Middle frontal gyrus (tissue), 1 donor: ENCODE measurements around the gene MTA1.

ENCODE experiments used
- DNase-seq: peaks from one replicate; pipeline ENCODE4 v3.0.0-alpha.2; 2015; ENCODE audit warnings: low spot score; ENCODE audit errors: extremely low spot score

MTA1 gene

DNA sequence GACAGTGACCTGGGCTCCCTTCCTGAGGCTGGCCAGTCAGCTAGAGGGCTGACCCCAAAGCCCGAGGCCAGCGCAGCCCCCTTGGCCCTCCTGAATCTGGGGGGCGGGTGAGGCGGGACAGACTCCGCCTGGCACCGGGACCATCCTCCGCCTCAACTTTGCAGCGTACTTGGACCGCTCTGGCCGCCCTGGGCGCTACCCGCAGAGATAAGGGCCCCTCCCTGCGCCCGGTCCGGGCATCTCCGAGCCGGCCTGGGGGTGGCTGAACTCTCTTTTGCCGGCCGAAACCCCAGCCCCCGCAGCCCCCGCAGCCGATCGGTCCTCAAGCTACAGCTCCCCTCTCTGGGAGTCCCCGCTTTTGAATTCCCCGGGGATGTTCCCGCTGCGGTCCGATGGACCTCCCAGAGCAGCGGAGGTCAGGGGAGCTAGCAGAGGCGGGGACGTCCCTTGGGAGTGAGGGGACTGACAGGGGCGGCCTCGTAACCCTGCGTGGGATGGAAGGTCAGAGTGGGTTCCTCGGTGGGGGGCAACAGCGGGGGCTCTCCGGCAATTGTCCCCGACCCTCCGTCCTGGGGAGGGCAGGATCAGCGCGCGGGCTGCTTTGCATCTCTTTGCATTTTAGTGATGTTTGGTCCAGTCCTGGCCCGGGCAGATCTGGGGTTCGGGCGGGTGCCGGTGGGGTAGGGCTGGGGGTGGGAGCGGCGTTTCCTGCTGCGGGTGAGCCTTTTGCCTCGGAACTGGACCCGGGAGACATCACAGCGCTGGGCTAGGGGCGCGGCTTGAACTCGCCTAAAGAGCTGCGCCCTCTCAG lies 66.7 kb downstream of the MTA1 start, which contains the start of gene CRIP1:
CRIP1 (plus strand) TSS at position 724 of the 811 bp plus-strand sequence. CDS start 374 bp downstream, outside the sequence.
- DNase-seq = no peak

DNA sequence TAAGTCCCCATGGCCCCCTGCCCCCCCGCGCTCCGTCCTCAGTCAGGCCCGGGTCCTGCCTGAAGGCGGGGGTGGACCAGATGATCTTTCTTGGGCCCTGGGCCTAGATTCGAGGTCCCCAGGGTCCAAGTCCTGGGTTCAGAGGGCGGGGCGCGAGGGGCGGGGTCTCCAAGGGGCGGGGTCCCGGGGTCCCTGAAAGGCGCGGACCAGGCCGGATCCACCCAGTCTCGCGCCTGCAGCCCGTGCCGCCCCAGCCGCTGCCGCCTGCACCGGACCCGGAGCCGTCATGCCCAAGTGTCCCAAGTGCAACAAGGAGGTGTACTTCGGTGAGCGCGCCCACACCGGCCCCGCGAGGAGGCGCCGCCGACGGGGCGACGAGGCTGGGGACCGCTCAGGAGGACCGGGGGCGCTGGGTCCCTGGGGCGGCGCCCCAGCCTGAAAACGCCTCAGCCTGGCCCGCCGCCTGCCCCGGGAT lies 67.4 kb downstream of the MTA1 start:
- no peak for DNase-seq

DNA sequence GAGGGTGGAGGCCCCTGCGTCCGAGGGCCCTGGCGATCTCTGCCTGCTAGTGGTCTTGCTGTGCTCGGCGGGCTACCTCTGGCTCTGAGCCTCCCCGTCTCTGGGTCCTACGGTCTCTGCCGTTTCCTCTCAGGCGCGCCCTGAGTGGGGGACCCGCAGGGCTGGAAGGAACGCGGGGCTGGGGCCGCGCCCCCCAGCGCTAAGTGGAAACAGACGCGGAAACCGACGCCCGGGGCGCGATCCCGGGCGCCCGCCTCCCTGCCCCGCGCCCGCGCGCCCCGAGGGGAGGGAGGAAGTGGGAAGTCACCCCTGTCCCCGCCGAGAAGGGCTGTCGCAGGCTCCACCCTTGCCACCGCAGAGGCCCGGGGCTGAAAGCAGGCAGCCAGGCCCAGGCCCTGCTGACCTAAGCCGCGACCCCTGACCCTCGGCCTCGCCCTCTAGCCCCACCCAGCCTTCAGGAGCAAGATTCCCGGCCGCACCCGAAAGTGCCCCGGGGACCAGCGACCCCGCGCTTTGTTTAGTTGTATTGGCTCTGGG lies 67.9 kb downstream of the MTA1 start:
- no peak for DNase-seq

DNA sequence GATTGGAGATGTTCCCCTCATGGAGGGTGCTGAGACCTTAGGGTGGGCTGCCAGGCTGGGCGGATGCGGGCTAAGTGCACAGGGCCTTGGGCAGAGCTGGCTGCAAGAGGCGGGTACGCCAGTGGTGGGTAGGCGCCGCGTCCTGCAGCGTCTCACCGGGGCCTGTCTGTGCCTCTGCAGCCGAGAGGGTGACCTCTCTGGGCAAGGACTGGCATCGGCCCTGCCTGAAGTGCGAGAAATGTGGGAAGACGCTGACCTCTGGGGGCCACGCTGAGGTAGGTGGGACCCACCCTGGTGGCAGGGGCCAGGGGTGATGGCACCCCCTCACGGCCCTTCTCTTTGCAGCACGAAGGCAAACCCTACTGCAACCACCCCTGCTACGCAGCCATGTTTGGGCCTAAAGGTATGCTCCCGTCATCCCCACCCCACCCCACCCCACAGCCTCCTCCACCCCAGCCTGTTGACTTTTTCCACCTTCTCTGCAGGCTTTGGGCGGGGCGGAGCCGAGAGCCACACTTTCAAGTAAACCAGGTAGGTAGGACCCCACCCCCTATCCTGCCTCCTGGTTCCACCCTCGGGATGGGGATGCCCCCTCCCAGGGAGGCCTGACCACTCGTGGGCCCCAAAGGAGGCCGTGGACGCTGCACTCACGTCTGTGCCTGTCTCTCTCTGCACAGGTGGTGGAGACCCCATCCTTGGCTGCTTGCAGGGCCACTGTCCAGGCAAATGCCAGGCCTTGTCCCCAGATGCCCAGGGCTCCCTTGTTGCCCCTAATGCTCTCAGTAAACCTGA lies 68.6 kb downstream of the MTA1 start:
- no peak for DNase-seq

DNA sequence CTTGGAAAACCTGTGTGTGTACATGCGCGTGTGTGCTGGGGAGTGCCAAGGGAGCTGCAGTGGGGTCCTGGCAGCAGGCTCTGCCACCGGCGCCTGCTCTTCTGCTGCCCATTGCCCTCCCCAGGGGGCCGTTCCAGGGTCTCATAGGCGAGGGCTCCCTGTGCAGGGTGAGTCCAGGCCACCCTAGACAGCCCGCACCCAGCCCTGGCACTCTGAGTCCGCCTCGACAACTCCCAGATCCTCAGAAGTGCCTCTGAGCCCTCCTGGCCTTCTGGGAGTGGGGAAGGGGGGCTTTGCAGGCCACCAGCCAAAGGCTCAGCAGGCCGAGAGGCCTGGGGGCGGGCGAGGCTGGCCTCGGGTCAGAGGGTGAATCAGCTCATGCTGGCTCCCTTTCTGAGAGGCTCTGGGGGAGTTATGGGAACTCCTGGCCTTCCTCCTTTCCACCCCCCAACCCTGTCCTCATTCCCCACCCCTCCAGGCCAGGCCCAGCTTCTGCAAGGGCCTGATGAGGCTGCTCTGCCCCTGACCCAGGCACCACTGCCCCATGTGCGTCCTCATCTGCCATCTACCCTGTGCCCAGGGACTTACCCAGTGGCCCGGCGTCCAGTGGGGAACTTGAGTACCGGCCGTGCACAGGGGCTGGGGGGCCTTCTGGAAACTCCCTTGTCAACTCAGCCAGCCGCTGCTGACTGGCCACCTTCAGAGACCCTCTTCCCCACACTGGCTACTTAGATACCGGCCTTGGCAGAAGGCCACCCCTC lies 69.3 kb downstream of the MTA1 start:
- DNase-seq = no peak

DNA sequence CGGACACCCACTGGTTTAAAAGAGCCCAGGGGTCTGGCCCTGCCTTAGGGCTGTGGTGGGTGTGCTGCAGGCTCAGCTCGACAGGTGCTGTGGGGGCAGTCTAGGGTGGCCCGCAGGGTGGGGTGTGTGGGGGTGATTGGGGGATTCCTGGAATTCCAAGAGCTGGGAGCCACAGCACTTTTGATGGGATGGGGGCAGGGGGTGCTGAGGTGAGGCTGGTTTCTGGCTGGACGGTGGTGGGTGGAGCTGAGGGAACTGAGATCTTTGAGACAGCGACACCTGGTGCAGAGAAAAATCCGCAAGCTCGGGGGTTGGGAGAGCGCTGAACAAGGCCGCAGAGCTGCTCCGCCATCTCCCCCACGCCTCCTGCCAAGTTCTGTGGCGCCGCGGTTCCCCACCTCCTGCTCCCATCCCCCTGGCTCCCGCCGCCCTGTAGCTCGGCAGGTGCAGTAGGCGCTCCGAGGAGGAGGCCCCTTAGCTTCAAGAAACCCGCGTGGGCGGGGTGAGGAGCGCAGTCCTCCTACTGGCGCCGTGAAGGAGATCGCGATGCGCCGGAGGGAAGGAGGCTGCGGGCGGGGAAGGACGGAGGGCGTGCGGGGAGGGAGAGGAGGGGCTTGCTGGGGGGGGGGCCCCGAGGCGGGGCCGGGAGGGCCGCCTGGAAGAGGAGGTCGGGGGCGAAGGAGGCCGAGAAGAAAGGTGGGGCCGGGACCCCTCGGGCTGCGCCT lies 70.1 kb downstream of the MTA1 start:
- peak; percentile 64 for DNase-seq

DNA sequence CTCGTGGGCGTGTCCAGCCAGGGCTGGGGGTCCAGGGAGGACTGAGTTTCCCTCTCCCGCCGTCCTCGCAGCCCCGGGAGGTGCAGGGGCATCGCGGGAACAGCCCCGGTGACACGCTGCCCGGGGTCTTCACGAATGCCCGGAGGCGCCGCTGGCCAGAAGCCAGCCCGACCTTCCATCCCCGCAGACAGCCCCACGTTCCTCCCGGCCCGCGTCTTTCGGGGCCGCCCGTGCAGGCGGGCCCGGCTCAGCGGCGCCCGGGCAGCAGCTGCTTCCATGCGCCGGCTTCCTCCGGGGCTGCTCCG lies 70.6 kb downstream of the MTA1 start:
- DNase-seq = no peak

DNA sequence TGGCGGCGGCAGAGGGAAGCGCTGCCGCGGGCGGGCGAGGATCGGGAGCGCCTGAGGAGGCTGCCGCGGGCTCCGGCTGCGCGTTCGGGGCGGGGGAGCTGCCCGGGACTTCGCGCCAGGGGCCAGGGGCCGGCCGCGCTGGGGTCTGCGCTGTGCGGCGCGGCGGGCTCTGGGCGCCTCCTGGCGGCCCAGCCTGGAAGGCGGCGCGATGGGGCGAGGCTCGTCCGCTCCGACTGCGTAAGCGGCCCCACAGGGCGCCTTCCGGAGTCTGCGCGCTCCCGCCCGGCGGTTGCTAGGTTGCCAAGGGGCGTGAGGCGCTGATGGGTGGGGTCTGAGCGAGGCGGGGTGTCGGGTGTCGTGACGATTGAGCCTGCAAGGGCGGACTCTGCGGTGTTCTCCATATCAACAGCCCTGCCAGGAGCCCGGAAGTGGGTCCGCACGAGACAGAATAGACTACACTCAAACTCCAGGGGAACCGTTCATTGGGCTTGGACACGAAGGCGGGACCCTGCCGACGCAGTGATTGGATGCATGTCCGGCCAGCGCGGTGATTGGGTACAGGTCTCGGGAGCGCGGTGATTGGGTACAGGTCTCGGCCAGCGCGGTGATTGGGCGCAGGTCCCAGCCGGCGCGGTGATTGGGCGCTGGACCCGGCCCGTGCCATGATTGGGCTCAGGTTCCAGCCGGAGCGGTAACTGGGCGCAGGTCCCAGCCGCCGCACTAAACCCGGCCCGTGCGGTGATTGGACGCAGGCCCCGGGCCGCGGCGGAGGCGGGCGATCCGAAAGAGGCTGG lies 71.1 kb downstream of the MTA1 start, which contains the start of gene TEDC1:
TEDC1 (plus strand) TSS at position 675 of the 794 bp plus-strand sequence. CDS start 130 bp downstream, outside the sequence.
- DNase-seq = peak; percentile 98

DNA sequence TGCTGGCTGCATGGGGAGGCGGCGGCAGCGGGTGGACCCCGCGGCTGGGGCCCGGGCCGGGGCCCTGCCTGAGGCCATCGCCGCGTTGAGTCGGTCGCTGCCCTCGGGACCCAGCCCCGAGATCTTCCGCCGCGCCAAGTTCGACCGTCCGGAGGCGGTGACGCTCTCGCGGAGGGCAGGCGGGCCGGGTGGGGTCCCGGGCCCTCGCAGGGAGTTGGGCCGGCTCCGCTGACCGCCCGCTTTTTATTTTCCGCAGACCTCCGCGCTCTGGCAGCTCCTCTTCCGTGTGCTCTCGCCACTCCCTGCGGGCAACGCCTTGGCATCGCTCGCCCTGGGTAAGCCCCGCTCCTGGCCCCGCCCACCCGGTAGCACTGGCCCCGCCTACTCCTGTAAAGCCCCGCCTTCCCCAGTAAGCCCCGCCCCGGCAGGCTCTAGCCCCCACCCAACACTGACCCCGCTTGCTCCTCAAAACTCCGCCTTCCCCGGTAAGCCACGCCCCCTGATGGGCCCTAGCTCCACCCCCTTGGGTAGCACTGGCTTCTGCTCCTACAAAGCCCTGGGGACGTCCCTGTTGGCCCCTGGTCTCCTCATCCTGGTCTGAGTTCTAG lies 71.8 kb downstream of the MTA1 start:
- DNase-seq = no peak

DNA sequence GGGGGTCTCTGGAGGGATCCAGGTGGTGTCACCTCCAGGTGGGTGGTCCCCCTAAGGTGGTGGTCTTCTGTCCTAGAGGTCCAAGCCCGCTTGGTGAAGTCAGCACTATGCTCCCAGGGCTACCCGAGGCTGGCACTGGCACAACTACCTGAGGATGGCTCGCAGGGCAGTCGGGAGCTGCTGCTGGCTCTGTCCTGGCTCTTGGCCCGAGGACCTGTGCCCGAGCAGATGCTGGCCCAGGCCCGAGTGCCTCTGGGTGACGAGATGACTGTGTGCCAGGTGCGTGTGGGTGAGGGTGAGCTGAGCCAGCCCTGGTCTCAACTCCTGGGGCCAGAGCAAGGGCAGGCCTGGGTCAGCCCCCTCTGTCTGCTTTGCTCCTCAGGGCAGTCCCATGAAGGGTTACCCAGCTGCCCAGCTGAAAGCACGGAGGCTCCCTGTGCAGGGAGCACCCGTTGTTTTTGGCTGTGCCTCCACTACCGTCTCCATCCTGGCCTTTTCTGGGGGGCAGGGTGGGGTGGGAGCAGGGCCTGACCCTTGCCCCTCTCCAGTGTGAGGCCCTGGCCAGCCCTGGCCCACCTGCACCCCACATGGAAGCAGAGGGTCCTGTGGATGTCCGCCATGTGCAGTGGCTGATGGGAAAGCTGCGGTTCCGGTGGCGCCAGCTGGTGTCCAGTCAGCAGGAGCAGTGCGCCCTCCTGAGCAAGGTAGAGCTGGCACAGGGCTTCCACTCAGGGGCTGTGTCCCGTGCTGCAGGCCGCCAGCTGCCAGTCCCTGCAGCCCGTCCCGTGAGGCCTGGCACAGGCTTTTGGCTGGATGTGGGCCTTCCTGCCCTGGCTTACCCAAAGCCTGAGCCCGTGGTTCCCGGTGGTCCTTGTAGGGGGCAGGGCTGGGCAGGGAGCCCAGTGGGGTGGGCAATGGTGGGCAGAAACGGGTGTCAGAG lies 72.7 kb downstream of the MTA1 start:
- no peak for DNase-seq

DNA sequence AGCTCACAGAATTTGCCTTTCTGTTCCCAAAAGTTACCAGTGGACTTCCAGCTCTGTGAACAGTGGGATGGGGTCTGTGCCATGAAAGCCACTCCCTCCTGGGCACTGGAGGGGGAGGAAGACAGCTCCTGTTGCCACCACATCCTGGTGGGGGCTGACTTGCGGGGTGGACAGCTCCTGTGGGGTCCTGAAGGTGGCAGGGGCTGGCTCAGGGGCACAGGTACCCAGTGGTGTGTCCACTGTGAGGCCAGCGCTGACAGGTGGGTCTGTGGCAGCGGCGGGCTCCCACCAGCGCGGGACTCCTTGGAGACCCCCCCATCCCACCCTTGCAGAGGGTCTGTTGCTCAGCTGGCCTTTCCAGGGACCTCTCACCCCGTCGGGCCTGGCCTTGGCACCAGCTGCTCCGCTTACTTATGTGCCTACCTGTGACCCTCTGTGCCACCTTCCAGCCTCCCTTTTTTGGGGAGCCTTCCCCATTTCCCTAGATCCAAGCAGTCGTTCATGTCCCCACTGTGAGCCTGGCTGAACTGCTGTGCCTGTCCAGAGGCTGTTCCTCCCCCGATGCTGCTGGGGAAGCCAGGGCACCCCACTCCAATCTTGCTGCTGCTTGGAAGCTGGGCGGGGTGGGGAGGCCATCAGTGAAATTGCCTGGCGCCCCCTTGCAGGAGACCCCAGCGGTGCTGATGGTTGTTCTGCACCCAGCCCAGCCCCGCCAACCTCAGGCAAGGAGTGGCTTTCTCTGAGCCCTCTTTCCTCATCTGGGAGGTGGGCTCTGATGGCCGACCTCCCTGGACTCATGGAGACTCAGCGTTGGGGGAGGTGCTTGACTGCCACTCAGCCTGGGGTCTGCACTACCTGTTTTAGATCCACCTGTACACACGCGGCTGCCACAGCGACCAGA lies 73.6 kb downstream of the MTA1 start:
- no peak for DNase-seq

DNA sequence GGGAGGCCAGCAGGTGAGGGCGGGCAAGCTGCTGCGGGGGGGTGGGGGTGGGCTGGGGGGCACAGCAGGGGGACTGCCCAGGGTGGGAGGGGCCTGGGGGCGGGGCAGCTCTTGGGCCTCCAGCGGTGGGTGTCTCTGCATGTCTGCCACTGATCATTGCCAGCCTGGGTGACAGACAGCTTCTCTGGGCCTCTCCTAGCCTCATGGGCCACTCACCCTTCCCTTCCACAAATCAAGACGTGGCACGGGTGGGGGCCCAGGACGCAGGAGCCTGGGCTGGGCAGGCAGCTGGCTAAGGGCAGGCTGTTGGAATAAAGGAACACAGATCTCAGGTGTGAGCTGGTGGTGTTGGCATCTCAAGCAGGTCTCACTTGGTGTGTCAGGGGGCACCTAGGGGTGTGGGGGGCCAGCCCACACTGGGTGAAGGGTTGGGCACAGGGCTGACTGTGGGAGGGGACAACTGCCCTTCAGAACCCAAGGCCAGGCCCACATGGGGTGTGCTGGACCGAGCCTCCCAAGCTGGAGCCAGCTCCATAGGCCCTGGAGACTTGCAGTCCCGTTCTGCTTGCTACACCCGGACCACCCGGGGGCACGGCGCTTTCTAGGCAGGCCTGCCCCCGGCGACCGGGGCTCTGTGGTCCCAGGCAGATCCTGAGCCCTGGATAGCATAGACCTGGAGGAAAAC lies 74.4 kb downstream of the MTA1 start:
- DNase-seq = no peak

DNA sequence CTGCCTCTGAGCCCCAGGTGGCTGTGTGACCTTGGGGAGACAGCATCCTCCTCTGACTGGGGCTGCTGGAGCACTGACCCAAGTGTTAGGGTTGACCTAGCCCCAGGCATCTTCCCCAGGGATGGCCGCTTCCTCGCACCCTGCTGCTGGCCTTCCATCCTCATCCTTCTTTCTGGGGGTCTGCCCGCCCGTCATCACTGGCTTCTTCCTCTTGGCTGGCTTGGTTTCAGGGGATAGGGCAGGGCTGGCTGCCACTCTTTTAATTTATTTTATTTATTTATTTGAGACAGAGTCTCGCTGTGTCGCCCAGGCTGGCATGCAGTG lies 74.9 kb downstream of the MTA1 start:
- DNase-seq = no peak

DNA sequence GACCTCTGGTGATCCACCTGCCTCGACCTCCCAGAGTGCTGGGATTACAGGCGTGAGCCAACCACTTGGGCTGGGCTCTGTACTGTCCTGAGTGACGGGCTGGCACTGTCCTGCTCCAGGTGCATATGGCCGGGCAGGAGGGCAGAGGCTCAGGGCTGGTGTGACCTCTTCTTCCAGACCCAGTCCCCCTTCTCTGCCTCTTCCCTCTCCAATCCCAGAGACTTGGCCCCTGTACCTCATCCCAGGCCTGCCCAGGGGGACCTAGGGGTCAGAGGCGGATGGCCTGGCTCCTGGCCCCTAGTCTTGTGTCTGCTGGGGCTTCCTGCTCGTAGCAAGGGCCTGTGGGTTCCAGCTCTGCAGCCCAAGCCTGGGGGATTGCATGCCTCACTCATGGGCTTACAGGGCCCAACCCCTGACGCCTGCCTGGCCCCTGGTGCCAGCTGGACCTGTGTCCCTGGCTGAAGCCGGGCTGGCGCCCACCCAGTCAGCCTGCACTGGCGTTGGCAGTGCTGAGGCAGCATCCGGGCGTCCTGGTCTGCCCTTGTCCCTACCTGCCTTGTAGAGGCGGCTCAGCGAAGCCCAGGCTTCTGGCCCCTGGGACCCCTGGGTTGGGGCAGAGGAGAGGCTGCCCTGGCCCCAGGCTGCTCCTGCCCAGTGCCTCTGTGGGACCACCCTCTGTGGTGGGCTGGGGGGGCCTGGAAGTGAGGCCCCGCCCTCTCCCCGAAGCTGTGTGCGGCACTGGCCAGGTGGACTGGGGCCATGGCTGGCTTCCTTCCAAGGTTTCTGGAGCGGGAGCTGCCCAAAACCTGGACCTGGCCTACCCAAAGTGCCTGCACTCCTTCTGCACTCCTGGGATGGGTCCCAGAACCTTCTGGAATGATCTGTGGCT lies 75.7 kb downstream of the MTA1 start:
- no peak for DNase-seq

DNA sequence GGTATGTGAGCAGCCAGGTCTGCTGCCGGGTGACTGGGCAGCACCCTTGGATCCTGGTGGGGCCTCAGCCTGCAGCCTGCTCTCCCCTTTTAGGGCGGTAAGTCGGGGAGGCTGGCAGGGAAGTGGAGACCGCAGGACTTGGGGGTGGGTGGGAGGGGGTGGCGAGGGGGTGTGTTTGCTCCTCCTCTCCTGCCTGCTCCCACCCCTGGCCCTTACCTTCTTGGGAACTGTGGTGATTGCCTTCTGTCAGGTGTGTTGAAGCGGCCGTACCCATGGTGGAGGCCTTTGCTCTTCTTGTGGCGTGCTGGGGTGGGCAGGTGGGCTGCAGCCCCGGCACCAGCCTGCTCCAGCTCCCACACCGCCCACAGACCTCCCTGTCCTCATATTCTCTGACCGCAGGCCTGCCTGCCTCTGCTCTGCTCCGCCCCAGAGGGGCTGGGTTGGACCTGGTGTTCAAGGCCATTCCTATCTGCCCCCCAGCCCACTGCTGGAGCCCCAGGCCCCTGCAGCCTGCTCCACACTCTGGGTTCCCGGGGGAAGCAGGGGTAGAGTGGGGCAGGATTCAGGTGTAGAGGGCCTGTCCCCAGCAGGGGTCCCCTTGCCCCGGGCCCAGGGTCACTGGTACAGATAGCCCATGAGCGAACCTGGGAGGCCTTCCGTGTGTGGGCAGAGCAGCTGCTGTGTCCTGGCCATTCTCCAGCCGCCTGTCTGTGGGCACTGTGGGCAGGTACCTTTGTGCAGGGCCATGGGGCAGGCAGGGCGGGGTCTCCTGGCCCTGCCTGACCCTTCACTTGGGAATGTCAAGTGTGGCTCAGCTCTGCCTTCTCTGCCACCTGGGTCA lies 76.6 kb downstream of the MTA1 start:
- DNase-seq = no peak
